Measurements from ENCODE around the gene CT47C1.

DNA sequence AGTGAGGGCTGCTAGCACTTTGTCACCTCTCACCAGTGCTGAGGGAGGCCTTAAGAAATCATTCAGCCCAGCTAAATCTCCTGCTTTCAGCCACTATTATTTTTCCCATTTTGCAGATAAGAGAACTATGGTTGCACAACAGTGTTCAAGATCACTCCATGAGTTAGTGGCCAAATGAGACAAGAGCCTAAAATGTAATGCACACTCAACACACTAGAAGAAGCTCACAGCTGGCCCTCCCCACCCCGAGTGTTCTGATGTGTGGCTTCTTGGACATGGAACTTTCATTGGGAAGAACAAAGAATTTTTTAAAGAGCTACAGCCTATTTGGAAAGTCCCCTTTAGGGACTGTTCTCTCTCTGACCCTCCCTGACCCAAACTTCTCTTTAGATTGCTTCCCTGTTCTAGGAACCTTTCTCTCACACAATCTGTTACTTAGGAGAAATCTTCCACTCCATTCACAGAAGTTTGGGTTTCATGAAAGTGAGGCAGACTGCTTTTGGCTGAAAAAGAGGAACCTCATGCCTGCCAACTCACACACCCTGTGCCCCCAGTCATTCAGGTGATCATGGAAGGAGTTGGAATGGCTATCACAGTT is 44.0 kb upstream of the CT47C1 start:
- TF ChIP-seq, protein P1, sequence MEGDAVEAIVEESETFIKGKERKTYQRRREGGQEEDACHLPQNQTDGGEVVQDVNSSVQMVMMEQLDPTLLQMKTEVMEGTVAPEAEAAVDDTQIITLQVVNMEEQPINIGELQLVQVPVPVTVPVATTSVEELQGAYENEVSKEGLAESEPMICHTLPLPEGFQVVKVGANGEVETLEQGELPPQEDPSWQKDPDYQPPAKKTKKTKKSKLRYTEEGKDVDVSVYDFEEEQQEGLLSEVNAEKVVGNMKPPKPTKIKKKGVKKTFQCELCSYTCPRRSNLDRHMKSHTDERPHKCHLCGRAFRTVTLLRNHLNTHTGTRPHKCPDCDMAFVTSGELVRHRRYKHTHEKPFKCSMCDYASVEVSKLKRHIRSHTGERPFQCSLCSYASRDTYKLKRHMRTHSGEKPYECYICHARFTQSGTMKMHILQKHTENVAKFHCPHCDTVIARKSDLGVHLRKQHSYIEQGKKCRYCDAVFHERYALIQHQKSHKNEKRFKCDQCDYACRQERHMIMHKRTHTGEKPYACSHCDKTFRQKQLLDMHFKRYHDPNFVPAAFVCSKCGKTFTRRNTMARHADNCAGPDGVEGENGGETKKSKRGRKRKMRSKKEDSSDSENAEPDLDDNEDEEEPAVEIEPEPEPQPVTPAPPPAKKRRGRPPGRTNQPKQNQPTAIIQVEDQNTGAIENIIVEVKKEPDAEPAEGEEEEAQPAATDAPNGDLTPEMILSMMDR (conservative IDR thresholded peaks at IDR 0.05; ENCODE audit: low read length): no peak
- TF ChIP-seq EZH2phosphoT487 (IDR thresholded peaks at IDR 0.05; ENCODE audit: borderline replicate concordance, low read depth, low read length): no peak

All from OCI-LY7 (cell line).